Measurements from ENCODE around the gene NME7. TPM values are rescaled to one million over a fixed set of nuclear protein-coding genes. Genes with fewer than 3 reads are reported as not detected.

NME7 gene
- total RNA-seq, 1 experiment from 2014 or later: 30.3 TPM

- POLR2A ChIA-PET: no interaction called here
- Histone ChIP-seq H3K9me3 (ENCODE audit: control insufficient read depth, insufficient read depth, low read depth, low read length) (no peaks in the 10 kb centered on the region), H3K27me3 (ENCODE audit: control insufficient read depth, insufficient read depth, low read length) (no peaks in the 10 kb centered on the region), H3K4me1 (ENCODE audit: control insufficient read depth, insufficient read depth, low read length) (peaks cover 2% of the 10 kb centered on the region; the same call in 1 of the 2 replicates), H3K4me3 (ENCODE audit: low read depth in 2 of 2, low read length in 2 of 2) (no peak overlapping the region), H3K36me3 (ENCODE audit: control insufficient read depth, insufficient read depth, low read length) (no peaks in the 10 kb centered on the region), H3K27ac (ENCODE audit: low read length) (no peak overlapping the region)
- no peak for DNase-seq (ENCODE audit: low read depth, low spot score)
- in situ Hi-C loops (cut with HindIII; ENCODE audit: low pct_unique_long_range_greater_than_20kb, low sequenced_read_pairs) (no loop called here), intact Hi-C loops (cut with micrococcal nuclease; ENCODE audit: unreplicated experiment) (no loop called here)
- ATAC-seq: no peak
- CTCF ChIA-PET: no interaction called here
- no TSS peak for BruUV-seq (replicated peaks)
- TF ChIP-seq TCF7L2 (IDR thresholded peaks at IDR 0.05; ENCODE audit: low read depth, low read length) (no peak), CTCF (IDR thresholded peaks at IDR 0.05) (no peak), SIN3A (IDR thresholded peaks at IDR 0.05; ENCODE audit: borderline replicate concordance, insufficient read depth, low read depth, low read length) (no peak), POLR2AphosphoS5 (IDR thresholded peaks at IDR 0.05; ENCODE audit: low read depth, low read length) (no peak)
- TF ChIP-seq, protein P1, sequence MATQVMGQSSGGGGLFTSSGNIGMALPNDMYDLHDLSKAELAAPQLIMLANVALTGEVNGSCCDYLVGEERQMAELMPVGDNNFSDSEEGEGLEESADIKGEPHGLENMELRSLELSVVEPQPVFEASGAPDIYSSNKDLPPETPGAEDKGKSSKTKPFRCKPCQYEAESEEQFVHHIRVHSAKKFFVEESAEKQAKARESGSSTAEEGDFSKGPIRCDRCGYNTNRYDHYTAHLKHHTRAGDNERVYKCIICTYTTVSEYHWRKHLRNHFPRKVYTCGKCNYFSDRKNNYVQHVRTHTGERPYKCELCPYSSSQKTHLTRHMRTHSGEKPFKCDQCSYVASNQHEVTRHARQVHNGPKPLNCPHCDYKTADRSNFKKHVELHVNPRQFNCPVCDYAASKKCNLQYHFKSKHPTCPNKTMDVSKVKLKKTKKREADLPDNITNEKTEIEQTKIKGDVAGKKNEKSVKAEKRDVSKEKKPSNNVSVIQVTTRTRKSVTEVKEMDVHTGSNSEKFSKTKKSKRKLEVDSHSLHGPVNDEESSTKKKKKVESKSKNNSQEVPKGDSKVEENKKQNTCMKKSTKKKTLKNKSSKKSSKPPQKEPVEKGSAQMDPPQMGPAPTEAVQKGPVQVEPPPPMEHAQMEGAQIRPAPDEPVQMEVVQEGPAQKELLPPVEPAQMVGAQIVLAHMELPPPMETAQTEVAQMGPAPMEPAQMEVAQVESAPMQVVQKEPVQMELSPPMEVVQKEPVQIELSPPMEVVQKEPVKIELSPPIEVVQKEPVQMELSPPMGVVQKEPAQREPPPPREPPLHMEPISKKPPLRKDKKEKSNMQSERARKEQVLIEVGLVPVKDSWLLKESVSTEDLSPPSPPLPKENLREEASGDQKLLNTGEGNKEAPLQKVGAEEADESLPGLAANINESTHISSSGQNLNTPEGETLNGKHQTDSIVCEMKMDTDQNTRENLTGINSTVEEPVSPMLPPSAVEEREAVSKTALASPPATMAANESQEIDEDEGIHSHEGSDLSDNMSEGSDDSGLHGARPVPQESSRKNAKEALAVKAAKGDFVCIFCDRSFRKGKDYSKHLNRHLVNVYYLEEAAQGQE (IDR thresholded peaks at IDR 0.05; ENCODE audit: insufficient read depth in 1 of 2, low read depth in 2 of 2, low read length in 1 of 2): no peak
Measured at GRCh38 chr1:169327875-169328274, 39.7 kb downstream of the NME7 start.

GRCh38 chr1:169326956-169327268 is 40.7 kb downstream of the NME7 start:
- no peaks in the 10 kb centered on the region for H3K27me3 ChIP-seq (ENCODE audit: control insufficient read depth, insufficient read depth, low read length)
- CTCF ChIA-PET: no interaction called here
- no peak for DNase-seq (ENCODE audit: low read depth, low spot score)
- no peaks in the 10 kb centered on the region for H3K36me3 ChIP-seq (ENCODE audit: control insufficient read depth, insufficient read depth, low read length)
- peaks cover 2% of the 10 kb centered on the region; the same call in 1 of the 2 replicates for H3K4me1 ChIP-seq (ENCODE audit: control insufficient read depth, insufficient read depth, low read length)
- no TSS peak for BruUV-seq (replicated peaks)
- intact Hi-C loops (cut with micrococcal nuclease; ENCODE audit: unreplicated experiment) (no loop called here), in situ Hi-C loops (cut with HindIII; ENCODE audit: low pct_unique_long_range_greater_than_20kb, low sequenced_read_pairs) (no loop called here)
- H3K9me3 ChIP-seq (ENCODE audit: control insufficient read depth, insufficient read depth, low read depth, low read length): no peaks in the 10 kb centered on the region
- POLR2A ChIA-PET: no interaction called here
- peak; percentile 62; the same call in 1 of the 2 replicates for ATAC-seq
- TF ChIP-seq POLR2AphosphoS5 (IDR thresholded peaks at IDR 0.05; ENCODE audit: low read depth, low read length) (no peak), SIN3A (IDR thresholded peaks at IDR 0.05; ENCODE audit: borderline replicate concordance, insufficient read depth, low read depth, low read length) (no peak), TCF7L2 (IDR thresholded peaks at IDR 0.05; ENCODE audit: low read depth, low read length) (no peak), CTCF (IDR thresholded peaks at IDR 0.05) (no peak)
- TF ChIP-seq, protein P1 (IDR thresholded peaks at IDR 0.05; ENCODE audit: insufficient read depth in 1 of 2, low read depth in 2 of 2, low read length in 1 of 2): no peak
- no peak overlapping the region; the same call in 1 of the 2 replicates for H3K27ac ChIP-seq (ENCODE audit: low read length)
- H3K4me3 ChIP-seq (ENCODE audit: low read depth in 2 of 2, low read length in 2 of 2): no peak overlapping the region
